Left forelimb (tissue), 1 donor: ENCODE results near the gene CD19.

Experiments used
- DNase-seq: peaks from one replicate; pipeline ENCODE4 v3.0.0-alpha.2; 2018; ENCODE audit warnings: low spot score

CD19 gene

GRCh38 chr16:28982418-28982817 lies 50.6 kb downstream of the CD19 start:
- DNase-seq = no peak

DNA sequence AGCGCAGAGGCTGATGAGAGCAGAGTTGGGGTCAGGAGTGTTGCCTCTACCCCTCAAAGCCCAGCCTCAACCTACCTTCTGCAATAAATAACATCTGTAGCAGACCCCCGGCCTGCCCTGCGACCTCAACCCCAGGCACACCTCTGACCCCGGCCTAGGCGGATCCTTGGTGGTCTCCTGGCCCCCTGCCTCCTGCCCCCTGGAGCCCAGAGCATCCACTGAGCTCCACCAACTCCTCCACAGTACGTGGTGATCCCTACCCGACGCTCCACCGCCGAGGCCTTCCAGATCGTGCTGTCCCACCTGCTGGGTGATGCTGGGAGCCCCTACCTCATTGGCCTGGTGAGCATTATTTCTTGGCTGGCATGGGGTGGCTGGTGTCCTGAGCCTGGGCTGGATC lies 51.2 kb downstream of the CD19 start:
- DNase-seq = no peak

DNA sequence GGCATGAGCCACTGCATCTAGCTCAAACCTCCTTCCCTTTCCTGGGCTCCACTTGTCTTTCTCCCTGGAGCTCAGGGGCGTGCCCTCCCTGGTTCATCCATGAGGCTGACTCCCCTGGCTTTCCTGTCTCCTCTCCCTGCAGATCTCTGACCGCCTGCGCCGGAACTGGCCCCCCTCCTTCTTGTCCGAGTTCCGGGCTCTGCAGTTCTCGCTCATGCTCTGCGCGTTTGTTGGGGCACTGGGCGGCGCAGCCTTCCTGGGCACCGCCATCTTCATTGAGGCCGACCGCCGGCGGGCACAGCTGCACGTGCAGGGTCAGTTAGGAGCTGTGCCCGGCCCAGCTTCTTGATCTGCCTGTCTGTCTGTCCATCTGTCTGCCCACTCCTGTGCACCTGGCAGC lies 51.9 kb downstream of the CD19 start:
- no peak for DNase-seq

DNA sequence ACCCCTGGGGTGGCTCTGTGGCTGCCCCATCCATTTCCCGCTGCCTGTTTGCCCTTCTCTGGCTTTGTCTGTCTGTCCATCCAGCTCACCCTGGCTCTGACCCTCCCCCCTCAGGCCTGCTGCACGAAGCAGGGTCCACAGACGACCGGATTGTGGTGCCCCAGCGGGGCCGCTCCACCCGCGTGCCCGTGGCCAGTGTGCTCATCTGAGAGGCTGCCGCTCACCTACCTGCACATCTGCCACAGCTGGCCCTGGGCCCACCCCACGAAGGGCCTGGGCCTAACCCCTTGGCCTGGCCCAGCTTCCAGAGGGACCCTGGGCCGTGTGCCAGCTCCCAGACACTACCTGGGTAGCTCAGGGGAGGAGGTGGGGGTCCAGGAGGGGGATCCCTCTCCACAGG lies 52.3 kb downstream of the CD19 start:
- DNase-seq = no peak

DNA sequence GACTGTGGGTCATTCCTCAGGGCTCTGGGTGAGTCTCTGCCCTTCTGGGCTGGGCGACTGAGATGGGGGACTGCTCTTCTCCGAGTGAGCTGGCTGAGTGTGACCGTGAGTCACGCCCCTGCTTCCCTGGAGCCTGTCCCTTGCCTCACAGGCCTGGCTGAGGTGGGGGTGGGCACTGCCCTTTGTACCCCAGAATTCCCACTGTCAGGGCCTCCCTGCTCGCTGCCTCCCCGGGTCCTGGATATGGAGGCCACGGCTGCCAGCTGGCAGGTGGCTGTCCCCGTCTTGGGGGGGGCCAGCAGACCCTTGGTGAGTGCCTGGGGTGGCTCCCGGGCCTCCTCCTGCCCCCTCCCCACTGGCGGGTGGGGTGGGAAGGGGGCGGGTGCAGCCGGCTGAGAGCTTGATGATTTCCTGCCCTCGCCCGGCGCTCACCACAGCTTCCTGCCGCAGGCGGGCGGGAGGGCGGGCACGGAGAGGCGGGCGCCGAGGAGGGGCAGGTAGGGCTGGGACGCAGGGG lies 52.9 kb downstream of the CD19 start, which contains the start of gene LAT:
Gene LAT (plus strand): TSS at position 434 of the 517 bp plus-strand sequence. CDS start 366 bp downstream, outside the sequence.
- no peak for DNase-seq

DNA sequence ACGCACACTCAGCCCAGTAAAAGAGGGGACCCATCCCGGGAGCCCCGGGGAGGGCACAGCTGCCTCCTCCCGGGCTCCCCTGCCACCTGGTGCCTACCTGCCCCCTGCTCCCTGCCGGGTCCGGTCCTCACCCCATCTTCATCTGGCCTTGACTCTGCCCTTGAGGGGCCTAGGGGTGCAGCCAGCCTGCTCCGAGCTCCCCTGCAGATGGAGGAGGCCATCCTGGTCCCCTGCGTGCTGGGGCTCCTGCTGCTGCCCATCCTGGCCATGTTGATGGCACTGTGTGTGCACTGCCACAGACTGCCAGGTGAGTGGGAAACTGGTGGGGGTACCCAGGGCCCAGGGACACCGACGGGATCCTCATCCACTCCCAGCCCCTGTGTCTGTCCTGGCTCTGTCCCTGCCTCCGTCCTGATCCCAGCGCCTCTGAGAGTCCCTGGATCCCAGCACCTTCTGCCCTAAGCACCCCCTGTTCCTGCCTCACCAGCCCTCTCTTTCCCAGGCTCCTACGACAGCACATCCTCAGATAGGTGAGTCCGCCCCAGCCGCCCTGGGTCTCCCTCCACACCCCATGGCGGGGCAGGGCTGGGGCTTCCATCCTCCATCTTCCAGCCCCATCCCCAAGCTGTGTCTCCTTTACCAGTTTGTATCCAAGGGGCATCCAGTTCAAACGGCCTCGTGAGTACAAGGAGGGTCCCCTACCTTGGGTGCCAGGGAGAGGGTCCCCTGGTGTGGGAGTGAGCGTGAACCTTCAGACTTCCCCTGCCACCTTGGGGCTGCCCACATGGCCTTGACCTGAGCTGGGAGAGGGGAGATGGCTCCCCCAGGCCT lies 53.7 kb downstream of the CD19 start:
- no peak for DNase-seq

GRCh38 chr16:28986046-28986445 lies 54.3 kb downstream of the CD19 start:
- DNase-seq = no peak

DNA sequence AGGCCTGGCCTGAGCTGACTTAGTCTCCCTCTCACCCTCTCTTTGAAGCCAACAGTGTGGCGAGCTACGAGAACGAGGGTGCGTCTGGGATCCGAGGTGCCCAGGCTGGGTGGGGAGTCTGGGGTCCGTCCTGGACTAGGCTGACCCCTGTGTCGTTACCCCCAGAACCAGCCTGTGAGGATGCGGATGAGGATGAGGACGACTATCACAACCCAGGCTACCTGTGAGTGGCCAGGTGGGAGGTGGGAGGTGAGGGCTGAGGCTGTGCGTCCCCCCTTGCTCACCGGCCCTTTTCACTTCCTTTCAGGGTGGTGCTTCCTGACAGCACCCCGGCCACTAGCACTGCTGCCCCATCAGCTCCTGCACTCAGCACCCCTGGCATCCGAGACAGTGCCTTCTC lies 54.7 kb downstream of the CD19 start:
- DNase-seq = no peak

DNA sequence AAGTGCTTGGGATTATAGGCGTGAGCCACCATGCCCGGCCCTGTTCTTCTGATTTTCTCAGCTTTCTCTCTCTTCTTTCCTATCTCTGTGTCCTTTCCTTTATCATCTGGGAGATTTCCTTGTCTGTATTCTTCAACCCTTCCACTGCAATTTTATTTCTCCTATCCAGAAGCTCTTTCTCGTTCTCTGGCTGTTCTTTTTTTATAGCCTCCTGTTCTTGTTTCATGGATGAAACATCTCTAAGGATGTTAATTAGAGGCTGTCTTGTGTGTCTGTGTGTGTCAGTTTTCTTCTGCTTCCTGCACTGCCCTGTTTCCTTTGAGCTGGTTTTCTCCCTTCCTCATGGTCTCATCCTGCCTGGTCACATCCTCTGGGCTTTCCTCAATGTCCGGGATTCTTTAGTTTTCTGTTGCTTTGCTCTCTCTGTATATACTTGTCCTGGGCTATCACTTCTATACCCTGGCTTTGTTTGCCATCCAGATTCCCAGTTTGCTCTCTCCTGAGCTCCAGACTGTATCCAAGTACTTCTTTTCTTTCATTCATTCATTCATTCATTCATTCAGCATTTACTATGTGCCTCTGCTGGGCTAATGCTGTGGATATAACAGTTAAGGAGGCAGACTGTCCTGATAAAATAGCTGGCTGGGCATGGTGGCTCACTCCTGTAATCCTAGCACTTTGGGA lies 55.5 kb downstream of the CD19 start:
- no peak for DNase-seq
